ENCODE measurements around the gene ESYT1.
"Not testable (repeated sequence)": the region's sequence is repeated elsewhere in the genome, so short reads cannot be mapped to it uniquely, and the experiment has no call there.

The ESYT1 gene

GRCh38 chr12:56129206-56129941, 1.3 kb downstream of the ESYT1 start:
- DNase-seq = peak; percentile 48

GRCh38 chr12:56129942-56130495, 2.0 kb downstream of the ESYT1 start:
- no peak for DNase-seq

GRCh38 chr12:56130876-56131275, 2.8 kb downstream of the ESYT1 start:
- DNase-seq = no peak

GRCh38 chr12:56134897-56135296, 6.8 kb downstream of the ESYT1 start:
- no peak for DNase-seq

DNA sequence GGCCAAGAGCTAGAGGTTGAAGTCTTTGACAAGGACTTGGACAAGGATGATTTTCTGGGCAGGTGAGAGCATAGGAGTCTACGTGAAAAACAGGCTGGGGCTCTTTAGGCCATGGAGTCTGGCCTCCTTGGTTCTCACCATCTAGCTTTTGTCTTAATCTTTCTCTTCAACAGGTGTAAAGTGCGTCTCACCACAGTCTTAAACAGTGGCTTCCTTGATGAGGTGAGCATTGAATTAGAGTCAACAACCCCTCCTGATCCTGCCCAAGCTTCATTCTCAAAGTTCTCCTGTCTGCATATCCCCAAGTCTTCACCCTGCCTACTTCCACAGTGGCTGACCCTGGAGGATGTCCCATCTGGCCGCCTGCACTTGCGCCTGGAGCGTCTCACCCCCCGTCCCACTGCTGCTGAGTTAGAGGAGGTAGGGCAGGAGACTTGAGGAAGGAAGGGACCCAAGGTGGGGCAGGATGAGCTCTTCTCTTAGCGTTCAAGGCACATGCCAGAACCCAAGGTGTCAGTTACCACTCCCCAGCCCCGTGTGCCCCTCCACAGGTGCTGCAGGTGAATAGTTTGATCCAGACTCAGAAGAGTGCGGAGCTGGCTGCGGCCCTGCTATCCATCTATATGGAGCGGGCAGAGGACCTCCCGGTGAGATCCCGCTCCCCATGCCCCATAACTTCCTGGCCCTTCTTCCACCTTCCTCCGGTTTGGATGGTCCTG, 9.9 kb downstream of the ESYT1 start:
- no peak for DNase-seq

DNA sequence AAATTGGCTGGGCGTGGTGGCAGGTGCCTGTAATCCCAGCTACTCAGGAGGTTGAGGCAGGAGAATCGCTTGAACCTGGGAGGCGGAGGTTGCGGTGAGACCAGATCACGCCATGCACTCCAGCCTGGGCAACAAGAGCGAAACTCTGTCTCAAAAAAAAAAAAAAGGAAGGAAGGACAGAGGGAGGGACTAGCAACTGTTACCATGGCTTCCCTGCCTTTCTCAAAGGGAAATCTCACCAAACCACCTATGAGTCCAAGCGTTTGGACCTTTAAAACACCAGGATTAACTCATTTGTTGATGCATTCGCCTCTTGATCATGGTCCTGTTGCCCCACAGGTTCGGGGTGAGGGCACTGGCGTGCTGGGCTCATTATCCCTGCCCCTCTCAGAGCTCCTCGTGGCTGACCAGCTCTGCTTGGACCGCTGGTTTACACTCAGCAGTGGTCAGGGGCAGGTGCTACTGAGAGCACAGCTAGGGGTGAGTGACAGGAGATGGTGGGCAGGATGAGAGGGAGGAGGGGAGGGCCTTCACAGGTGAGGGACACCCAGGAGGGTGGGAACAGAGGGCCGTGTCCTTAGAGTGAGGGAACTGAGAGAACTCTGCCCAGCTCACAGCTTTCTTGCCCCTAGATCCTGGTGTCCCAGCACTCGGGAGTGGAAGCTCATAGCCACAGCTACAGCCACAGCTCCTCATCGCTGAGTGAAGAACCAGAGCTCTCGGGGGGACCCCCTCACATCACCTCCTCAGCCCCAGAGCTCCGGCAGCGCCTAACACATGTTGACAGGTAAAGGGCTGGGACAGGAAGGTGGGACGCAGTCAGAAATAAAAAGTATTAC, 14.1 kb downstream of the ESYT1 start:
- DNase-seq = no peak

DNA sequence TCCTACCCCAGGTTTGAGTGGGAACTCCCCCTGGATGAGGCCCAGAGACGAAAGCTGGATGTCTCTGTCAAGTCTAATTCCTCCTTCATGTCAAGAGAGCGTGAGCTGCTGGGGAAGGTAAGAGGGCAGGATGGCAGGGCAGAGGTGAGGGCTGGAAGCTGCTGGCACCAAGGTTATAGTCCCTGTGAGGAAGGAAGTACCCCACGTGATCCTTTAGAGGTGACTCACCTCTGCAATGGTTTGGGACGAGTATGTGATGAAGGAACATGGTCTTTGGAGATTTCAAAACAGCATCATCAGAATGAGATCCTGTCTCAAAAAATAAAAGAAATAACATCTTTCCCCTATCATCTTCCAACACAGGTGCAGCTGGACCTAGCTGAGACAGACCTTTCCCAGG, 15.2 kb downstream of the ESYT1 start:
- DNase-seq = no peak

GRCh38 chr12:56143870-56144269, 15.8 kb downstream of the ESYT1 start:
- DNase-seq = no peak

GRCh38 chr12:56145217-56145616, 17.1 kb downstream of the ESYT1 start:
- no peak for DNase-seq

- no peak for DNase-seq
These were observed 18.7 kb downstream of the ESYT1 start for GRCh38 chr12:56146492-56147460.

DNA sequence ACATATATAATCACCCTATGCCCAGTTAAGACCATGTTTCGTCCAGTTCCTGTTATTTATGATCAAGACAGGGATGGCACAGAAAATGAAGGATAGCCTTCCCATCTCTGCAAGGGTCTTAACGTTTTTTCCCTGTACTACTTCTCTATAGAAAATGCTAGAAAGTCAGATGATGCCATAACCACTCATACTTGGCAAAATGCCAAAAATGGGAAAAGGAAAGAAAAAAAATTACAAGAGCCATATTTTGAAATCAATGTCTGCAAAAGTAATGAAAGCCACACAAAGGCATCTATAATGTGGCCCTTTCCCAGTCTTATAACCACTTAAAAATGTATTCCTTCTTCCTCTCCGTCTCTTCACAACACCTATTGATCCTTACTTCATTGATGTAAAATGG, 22.5 kb downstream of the ESYT1 start:
- DNase-seq = no peak

GRCh38 chr12:56151672-56152131, 23.6 kb downstream of the ESYT1 start:
- peak; percentile 43 for DNase-seq

DNA sequence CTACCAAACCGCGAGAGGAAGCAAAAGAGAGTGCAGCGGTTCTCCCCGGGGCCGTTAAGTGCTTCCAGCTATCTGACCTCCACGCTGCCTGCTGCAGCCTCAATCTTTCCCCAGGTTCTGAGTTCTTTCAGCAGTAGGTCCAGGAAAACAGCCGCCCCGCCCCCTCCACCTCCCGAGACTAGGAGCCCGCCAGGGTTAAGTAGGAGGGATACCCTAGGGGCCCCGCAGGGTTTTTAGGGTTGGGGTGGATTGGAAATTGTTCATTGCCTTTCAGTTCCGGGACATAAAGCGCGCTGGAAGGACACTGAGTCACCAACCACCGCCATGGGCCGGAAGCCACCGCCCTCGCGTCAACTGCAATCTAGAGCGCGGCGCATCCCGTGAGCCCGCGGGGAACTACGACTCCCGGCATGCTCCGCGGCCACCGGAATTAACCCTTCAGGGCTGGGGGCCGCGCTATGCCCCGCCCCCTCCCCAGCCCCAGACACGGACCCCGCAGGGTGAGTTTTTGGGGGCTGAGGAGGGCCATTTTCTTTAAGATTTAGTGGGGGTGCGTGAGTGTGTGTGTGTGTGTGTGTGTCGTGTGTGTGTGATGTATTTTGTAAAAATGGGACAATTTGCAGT, 24.2 kb downstream of the ESYT1 start, which contains the start of gene MYL6B:
Gene MYL6B, plus strand, starts transcription at position 456 of the 624 bp plus-strand sequence. CDS start 1,332 bp downstream, outside the sequence.
- DNase-seq = peak; percentile 88

DNA sequence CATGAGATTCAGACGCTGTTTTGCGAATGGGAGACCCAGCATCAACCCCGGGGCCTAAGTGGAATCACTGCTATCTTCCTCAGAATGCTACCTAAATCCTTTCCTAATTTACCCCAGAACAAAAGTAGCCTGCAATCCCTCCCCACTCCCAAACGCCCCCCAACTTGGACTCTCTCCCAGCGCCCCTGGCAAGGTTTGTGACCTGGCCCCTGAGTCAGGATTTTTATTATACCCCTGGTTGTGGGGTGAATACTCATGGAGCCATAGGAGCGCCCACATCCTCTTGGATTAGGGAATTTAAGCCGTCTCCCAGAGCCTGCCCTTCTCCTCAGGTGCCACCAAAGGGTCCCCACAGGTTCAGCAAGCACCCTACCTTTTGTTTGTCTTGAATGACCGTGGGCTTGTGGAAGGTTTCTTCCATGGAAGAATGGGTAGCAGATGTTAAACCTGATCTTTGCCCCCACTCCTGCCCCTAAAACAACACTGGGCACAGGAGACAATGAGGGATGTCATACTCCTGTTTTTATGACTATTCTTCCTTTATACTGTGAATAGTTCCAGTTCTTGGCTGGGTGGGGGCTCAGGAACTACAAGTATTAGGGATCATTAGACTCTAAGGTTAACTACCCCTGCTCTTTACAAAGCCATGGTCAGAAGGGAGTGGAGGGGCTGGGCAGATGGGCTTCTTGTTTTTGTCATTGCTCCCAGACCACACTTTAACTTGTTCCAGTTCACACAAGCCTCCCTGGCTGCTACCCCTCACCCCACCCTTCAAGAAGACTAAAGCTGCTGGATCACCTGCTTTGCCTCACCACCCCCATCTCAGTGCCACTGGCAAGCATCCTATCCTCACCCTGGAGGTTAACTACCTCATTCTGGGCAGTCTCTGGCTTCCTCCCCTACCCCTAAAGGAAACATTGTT, 24.9 kb downstream of the ESYT1 start:
- no peak for DNase-seq

GRCh38 chr12:56153678-56154065, 25.6 kb downstream of the ESYT1 start:
- no peak for DNase-seq

DNA sequence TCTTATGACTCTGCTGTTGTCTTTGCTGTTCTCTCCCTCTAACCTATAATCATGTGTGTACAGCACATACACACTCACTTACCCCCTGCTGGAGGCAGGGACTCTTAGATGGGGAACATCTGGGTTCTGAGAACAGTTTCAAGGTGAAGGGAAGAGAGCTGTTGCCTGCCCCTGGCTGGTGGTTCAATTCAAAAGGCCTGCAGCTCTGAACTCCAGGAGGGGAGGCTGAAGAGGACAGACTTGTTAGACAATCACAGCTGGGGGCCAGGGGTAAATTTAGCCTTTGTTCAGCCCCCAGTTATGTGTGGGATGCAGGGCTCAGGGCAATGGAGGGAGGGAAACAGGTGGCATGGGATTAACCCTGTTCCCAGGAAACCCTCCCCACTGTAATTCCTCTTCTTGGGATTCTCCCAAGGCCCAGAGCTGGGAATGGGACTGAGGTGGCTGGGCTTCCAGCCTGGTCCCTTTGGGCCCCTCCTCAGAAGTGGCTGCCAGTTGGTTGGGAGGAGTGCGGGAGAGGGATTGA, 26.2 kb downstream of the ESYT1 start:
- no peak for DNase-seq

DNA sequence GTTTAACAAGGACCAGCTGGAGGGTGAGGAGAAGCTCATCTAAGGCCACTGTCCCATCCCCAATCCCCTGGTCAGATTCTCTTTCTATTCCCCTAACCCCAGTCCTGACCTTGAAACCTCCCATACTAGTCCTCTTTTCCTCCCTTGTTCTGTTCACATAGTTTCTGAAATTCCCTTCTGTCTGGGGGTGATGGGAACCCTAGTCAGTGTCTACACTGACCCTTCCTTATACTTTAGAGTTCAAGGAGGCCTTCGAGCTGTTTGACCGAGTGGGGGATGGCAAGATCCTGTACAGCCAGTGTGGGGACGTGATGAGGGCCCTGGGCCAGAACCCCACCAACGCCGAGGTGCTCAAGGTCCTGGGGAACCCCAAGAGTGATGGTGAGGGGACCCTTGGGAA, 26.8 kb downstream of the ESYT1 start:
- DNase-seq = no peak

DNA sequence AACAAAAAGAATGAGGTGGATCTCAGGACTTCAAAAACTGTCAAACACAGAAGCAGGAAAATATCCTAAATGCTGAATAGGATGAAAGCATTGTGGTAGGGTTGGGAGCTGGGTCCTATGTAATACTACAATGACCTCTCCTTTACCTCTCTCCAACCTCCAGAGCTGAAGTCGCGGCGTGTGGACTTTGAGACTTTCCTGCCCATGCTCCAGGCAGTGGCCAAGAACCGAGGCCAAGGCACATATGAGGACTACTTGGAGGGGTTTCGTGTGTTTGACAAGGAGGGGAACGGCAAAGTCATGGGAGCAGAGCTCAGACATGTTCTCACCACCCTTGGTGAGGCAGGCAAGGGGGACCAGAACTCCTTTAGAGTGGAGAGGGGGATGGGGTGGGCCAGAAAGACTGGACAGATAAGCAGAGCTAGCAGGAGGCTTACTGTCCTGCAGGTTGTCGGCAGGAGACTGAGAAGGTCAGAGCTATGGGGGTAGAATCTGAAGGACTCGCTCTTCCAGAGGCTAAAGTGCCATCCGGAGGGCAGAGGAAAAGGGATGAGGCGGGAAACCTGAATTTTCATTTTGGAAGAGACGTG, 27.3 kb downstream of the ESYT1 start:
- DNase-seq = no peak

- not testable (repeated sequence) for DNase-seq
These were observed 28.6 kb downstream of the ESYT1 start for GRCh38 chr12:56156464-56157200.
